ENCODE measurements around the gene LOC128125822.

- no peak for TF ChIP-seq TCF7L2 (IDR thresholded peaks at IDR 0.05; ENCODE audit: low read depth, low read length)
- TF ChIP-seq CTCF (IDR thresholded peaks at IDR 0.05), result no peak
- TF ChIP-seq POLR2AphosphoS5 (IDR thresholded peaks at IDR 0.05; ENCODE audit: low read depth, low read length), result no peak
Measured at GRCh38 chr6:63530991-63531390, 41.3 kb upstream of the LOC128125822 start.
